Measurements from ENCODE around the gene CDNF.
A peak's percentile ranks its signal among the peaks of the same experiment; 100 is the strongest.
"Not testable (repeated sequence)": the region's sequence is repeated elsewhere in the genome, so short reads cannot be mapped to it uniquely, and the experiment has no call there.

Gene CDNF

GRCh38 chr10:14822879-14823755 is 14.7 kb downstream of the CDNF start:
- peak; percentile 37; the same call in 1 of the 2 replicates for TF ChIP-seq CTCF (IDR thresholded peaks at IDR 0.05; ENCODE audit: borderline replicate concordance, insufficient read depth, low read depth, low read length)
- H3K4me3 ChIP-seq (ENCODE audit: low read depth, low read length) = no peak overlapping the region

- no peak for TF ChIP-seq CTCF (IDR thresholded peaks at IDR 0.05; ENCODE audit: borderline replicate concordance, insufficient read depth, low read depth, low read length)
- H3K4me3 ChIP-seq (ENCODE audit: low read depth, low read length) = no peak overlapping the region
Observed at GRCh38 chr10:14821635-14822375, 16.0 kb downstream of the CDNF start.

- no peak overlapping the region for H3K4me3 ChIP-seq (ENCODE audit: low read depth, low read length)
- TF ChIP-seq CTCF (IDR thresholded peaks at IDR 0.05; ENCODE audit: borderline replicate concordance, insufficient read depth, low read depth, low read length) = no peak
Observed at GRCh38 chr10:14820775-14821154, 17.1 kb downstream of the CDNF start.

DNA sequence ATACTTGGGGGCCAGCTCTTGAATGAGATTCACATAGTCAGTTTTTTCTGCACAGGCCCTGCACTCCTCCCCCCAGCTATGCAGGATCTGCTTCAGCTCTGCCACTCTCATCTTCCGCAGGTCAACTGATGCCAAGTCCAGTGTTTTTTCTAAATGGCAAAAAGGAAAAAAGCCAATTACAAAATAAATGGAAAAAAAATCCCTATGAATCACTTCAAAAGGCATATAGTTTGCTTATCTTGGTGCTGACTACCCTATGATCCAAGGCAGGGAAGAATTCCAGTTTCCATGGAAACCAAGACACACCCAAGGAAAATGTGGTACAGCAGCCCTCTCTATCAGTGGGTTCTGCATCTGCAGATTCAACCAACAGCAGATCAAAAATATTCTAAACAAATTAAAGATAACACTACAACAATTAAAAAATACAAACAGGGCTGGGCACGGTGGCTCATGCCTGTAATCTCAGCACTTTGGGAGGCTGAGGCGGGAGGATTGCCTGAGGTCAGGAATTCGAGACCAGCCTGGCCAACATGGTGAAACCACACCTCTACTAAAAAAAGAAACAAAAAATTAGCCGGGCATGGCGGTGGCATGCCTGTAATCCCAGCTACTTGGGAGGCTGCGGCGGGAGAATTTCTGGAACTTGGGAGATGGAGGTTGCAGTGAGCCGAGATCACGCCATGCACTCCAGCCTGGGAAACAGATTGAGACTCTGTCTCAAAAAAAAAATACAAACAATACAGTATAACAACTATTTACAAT is 17.6 kb downstream of the CDNF start:
- H3K4me3 ChIP-seq (ENCODE audit: low read depth, low read length) = no peak overlapping the region

GRCh38 chr10:14816717-14817116 is 21.1 kb downstream of the CDNF start:
- H3K4me3 ChIP-seq (ENCODE audit: low read depth, low read length) = not testable (repeated sequence)

More for the DNA sequence above, 17.6 kb downstream of the CDNF start:
- TF ChIP-seq CTCF (IDR thresholded peaks at IDR 0.05; ENCODE audit: borderline replicate concordance, insufficient read depth, low read depth, low read length) = no peak

GRCh38 chr10:14815681-14816080 is 22.2 kb downstream of the CDNF start:
- TF ChIP-seq CTCF (IDR thresholded peaks at IDR 0.05; ENCODE audit: borderline replicate concordance, insufficient read depth, low read depth, low read length) = no peak
- no peak overlapping the region for H3K4me3 ChIP-seq (ENCODE audit: low read depth, low read length)

GRCh38 chr10:14812271-14812670 is 25.6 kb downstream of the CDNF start:
- TF ChIP-seq CTCF (IDR thresholded peaks at IDR 0.05; ENCODE audit: borderline replicate concordance, insufficient read depth, low read depth, low read length) = no peak
- no peak overlapping the region for H3K4me3 ChIP-seq (ENCODE audit: low read depth, low read length)

All from GM12875 (cell line).